HG02840 (cell line): Measurements from ENCODE around the gene STPG1.

ENCODE experiments used
- ATAC-seq: cut with Tn5 transposase; IDR thresholded peaks from one replicate; pipeline ENCODE4 v1.9.1; 2021; ENCODE audit warnings: mild to moderate bottlenecking, moderate library complexity, moderate number of reproducible peaks; ENCODE audit not compliant: unreplicated experiment, low FRiP score

Gene STPG1

GRCh38 chr1:24347159-24347934, 66.2 kb downstream of the STPG1 start:
- no peak for ATAC-seq

- ATAC-seq = no peak
Measured at GRCh38 chr1:24345334-24345733, 68.2 kb downstream of the STPG1 start.

GRCh38 chr1:24344090-24344742, 69.4 kb downstream of the STPG1 start:
- no peak for ATAC-seq

GRCh38 chr1:24343412-24344089, 70.0 kb downstream of the STPG1 start:
- ATAC-seq = no peak

- no peak for ATAC-seq
Measured at GRCh38 chr1:24341260-24341659, 72.3 kb downstream of the STPG1 start.

- no peak for ATAC-seq
Measured at GRCh38 chr1:24340770-24341169, 72.8 kb downstream of the STPG1 start.

- ATAC-seq = no peak
Measured at GRCh38 chr1:24339996-24340395, 73.6 kb downstream of the STPG1 start.

- no peak for ATAC-seq
Measured at GRCh38 chr1:24338447-24338846, 75.1 kb downstream of the STPG1 start.

- ATAC-seq = no peak
Measured at GRCh38 chr1:24337455-24337854, 76.1 kb downstream of the STPG1 start.

GRCh38 chr1:24336075-24336474, 77.5 kb downstream of the STPG1 start:
- ATAC-seq = no peak

- ATAC-seq = no peak
Measured at GRCh38 chr1:24331961-24332673, 81.5 kb downstream of the STPG1 start.

- ATAC-seq = no peak
Measured at GRCh38 chr1:24329797-24330543, 83.6 kb downstream of the STPG1 start.

- ATAC-seq = no peak
Measured at GRCh38 chr1:24329331-24329730, 84.3 kb downstream of the STPG1 start.

GRCh38 chr1:24327891-24328290, 85.7 kb downstream of the STPG1 start:
- ATAC-seq = no peak

GRCh38 chr1:24327486-24327885, 86.1 kb downstream of the STPG1 start:
- ATAC-seq = no peak

GRCh38 chr1:24325587-24326449, 87.8 kb downstream of the STPG1 start:
- ATAC-seq = no peak

- no peak for ATAC-seq
Measured at GRCh38 chr1:24324903-24325302, 88.7 kb downstream of the STPG1 start.

- ATAC-seq = no peak
Measured at GRCh38 chr1:24323281-24323680, 90.3 kb downstream of the STPG1 start.

GRCh38 chr1:24322470-24323177, 91.0 kb downstream of the STPG1 start:
- ATAC-seq = no peak
